ENCODE results near the gene CCSER1. TPM values are rescaled to one million over a fixed set of nuclear protein-coding genes. Genes with fewer than 3 reads are reported as not detected.

CCSER1 gene
- total RNA-seq, 1 donor from 2014 or later, result 1.4 TPM

GRCh38 chr4:90449626-90450025 is 322.4 kb downstream of the CCSER1 start:
- no peaks in the 10 kb centered on the region for H3K27me3 ChIP-seq (ENCODE audit: control insufficient read depth, insufficient read depth, low read length)
- H3K36me3 ChIP-seq (ENCODE audit: control insufficient read depth, insufficient read depth, low read length), result no peaks in the 10 kb centered on the region
- H3K4me3 ChIP-seq (ENCODE audit: low read depth, low read length), result no peak overlapping the region
- no peak for TF ChIP-seq CTCF (IDR thresholded peaks at IDR 0.05; ENCODE audit: insufficient read depth, low read length, poor library complexity, severe bottlenecking)
- DNase-seq (ENCODE audit: low read depth), result no peak

- Histone ChIP-seq H3K36me3 (ENCODE audit: control insufficient read depth, insufficient read depth, low read length) (no peaks in the 10 kb centered on the region), H3K27me3 (ENCODE audit: control insufficient read depth, insufficient read depth, low read length) (no peaks in the 10 kb centered on the region), H3K4me3 (ENCODE audit: low read depth, low read length) (no peak overlapping the region)
- DNase-seq (ENCODE audit: low read depth), result no peak
- TF ChIP-seq CTCF (IDR thresholded peaks at IDR 0.05; ENCODE audit: insufficient read depth, low read length, poor library complexity, severe bottlenecking), result no peak
Observed at GRCh38 chr4:90456891-90457290, 329.7 kb downstream of the CCSER1 start.

- no peaks in the 10 kb centered on the region for H3K36me3 ChIP-seq (ENCODE audit: control insufficient read depth, insufficient read depth, low read length)
- H3K27me3 ChIP-seq (ENCODE audit: control insufficient read depth, insufficient read depth, low read length), result no peaks in the 10 kb centered on the region
- H3K4me3 ChIP-seq (ENCODE audit: low read depth, low read length), result no peak overlapping the region
- DNase-seq (ENCODE audit: low read depth), result no peak
- TF ChIP-seq CTCF (IDR thresholded peaks at IDR 0.05; ENCODE audit: insufficient read depth, low read length, poor library complexity, severe bottlenecking), result no peak
Observed at GRCh38 chr4:90457817-90458216, 330.6 kb downstream of the CCSER1 start.

- TF ChIP-seq CTCF (IDR thresholded peaks at IDR 0.05; ENCODE audit: insufficient read depth, low read length, poor library complexity, severe bottlenecking), result no peak
- no peak for DNase-seq (ENCODE audit: low read depth)
- H3K27me3 ChIP-seq (ENCODE audit: control insufficient read depth, insufficient read depth, low read length), result no peaks in the 10 kb centered on the region
- H3K36me3 ChIP-seq (ENCODE audit: control insufficient read depth, insufficient read depth, low read length), result no peaks in the 10 kb centered on the region
- H3K4me3 ChIP-seq (ENCODE audit: low read depth, low read length), result no peak overlapping the region
Observed at GRCh38 chr4:90458576-90458975, 331.4 kb downstream of the CCSER1 start.

- no peaks in the 10 kb centered on the region for H3K27me3 ChIP-seq (ENCODE audit: control insufficient read depth, insufficient read depth, low read length)
- DNase-seq (ENCODE audit: low read depth), result no peak
- no peaks in the 10 kb centered on the region for H3K36me3 ChIP-seq (ENCODE audit: control insufficient read depth, insufficient read depth, low read length)
- H3K4me3 ChIP-seq (ENCODE audit: low read depth, low read length), result no peak overlapping the region
- TF ChIP-seq CTCF (IDR thresholded peaks at IDR 0.05; ENCODE audit: insufficient read depth, low read length, poor library complexity, severe bottlenecking), result no peak
Observed at GRCh38 chr4:90474484-90474883, 347.3 kb downstream of the CCSER1 start.

- no peak for DNase-seq (ENCODE audit: low read depth)
- Histone ChIP-seq H3K27me3 (ENCODE audit: control insufficient read depth, insufficient read depth, low read length) (no peaks in the 10 kb centered on the region), H3K4me3 (ENCODE audit: low read depth, low read length) (no peak overlapping the region), H3K36me3 (ENCODE audit: control insufficient read depth, insufficient read depth, low read length) (no peaks in the 10 kb centered on the region)
- no peak for TF ChIP-seq CTCF (IDR thresholded peaks at IDR 0.05; ENCODE audit: insufficient read depth, low read length, poor library complexity, severe bottlenecking)
Observed at GRCh38 chr4:90476019-90476418, 348.8 kb downstream of the CCSER1 start.

All from kidney epithelial cell (primary cell).